Fibroblast of lung (primary cell): ENCODE measurements around the gene FBXO17. TPM values are rescaled to one million over a fixed set of nuclear protein-coding genes. Genes with fewer than 3 reads are reported as not detected.
A peak's percentile ranks its signal among the peaks of the same experiment; 100 is the strongest.

Experiments
- DNase-seq, 2 donors: peaks; one replicate each; pipeline versions ENCODE4 v3.0.0 to v3.0.0-alpha.2; 2010; ENCODE audit warnings: low read depth in 2 of 2
- H2AFZ ChIP-seq: 2 replicates; pipeline ENCODE4 v1.5.1; 2012; ENCODE audit warnings: low read length, control low read depth, inconsistent platforms
- H3K27ac ChIP-seq: 2 replicates; pipeline ENCODE4 v1.5.1; 2011; ENCODE audit warnings: low read length, control low read depth; ENCODE audit not compliant: insufficient read depth
- H3K27me3 ChIP-seq: 2 replicates; pipeline ENCODE4 v1.5.1; 2011; ENCODE audit warnings: mild to moderate bottlenecking, low read length; ENCODE audit not compliant: control insufficient read depth, insufficient read depth
- H3K36me3 ChIP-seq: 2 replicates; pipeline ENCODE4 v1.5.1; 2011; ENCODE audit warnings: low read length; ENCODE audit not compliant: control insufficient read depth, insufficient read depth
- H3K4me1 ChIP-seq: 2 replicates; pipeline ENCODE4 v1.5.1; 2011; ENCODE audit warnings: low read length; ENCODE audit not compliant: control insufficient read depth, insufficient read depth; ENCODE audit errors: extremely low read depth
- H3K4me2 ChIP-seq: 2 replicates; pipeline ENCODE4 v1.5.1; 2011; ENCODE audit warnings: low read length, control low read depth; ENCODE audit not compliant: insufficient read depth; ENCODE audit errors: extremely low read depth
- H3K4me3 ChIP-seq, 4 experiments: fragments of 200-600 bp in 1 of 4; sonication (generic) in 1 of 4; replicated peaks in 1 of 4; 2 replicates each; pipeline ENCODE4 v1.5.1; 2011 to 2016; ENCODE audit warnings: low read length in 4 of 4, low read depth in 3 of 4, mild to moderate bottlenecking in 3 of 4, control low read depth in 2 of 4, inconsistent platforms in 1 of 4, mixed read lengths in 1 of 4; ENCODE audit not compliant: insufficient read depth in 1 of 4; ENCODE audit errors: control extremely low read depth in 1 of 4
- H3K79me2 ChIP-seq: 2 replicates; pipeline ENCODE4 v1.5.1; 2012; ENCODE audit warnings: mild to moderate bottlenecking, low read length, inconsistent platforms; ENCODE audit not compliant: control insufficient read depth, insufficient read depth
- H3K9ac ChIP-seq: 2 replicates; pipeline ENCODE4 v1.5.1; 2011; ENCODE audit warnings: mild to moderate bottlenecking, low read length, control low read depth; ENCODE audit not compliant: insufficient read depth
- H3K9me3 ChIP-seq: 2 replicates; pipeline ENCODE4 v1.5.1; 2012; ENCODE audit warnings: low read depth, low read length; ENCODE audit not compliant: control insufficient read depth, insufficient read depth
- H4K20me1 ChIP-seq: 2 replicates; pipeline ENCODE4 v1.5.1; 2011; ENCODE audit warnings: low read length; ENCODE audit not compliant: control insufficient read depth, insufficient read depth; ENCODE audit errors: extremely low read depth
- CTCF ChIP-seq, 2 donors: IDR thresholded peaks in 1 of 2; conservative IDR thresholded peaks in 1 of 2; 1 replicate in 1 of 2; 2 replicates in 1 of 2; pipeline ENCODE4 v1.5.1; 2011 to 2012; ENCODE audit warnings: low read length in 2 of 2, control low read depth in 1 of 2, inconsistent platforms in 1 of 2, low read depth in 1 of 2, mild to moderate bottlenecking in 1 of 2
- EZH2 ChIP-seq: IDR thresholded peaks from 2 replicates; pipeline ENCODE4 v1.5.1; 2012; ENCODE audit warnings: low read length, control low read depth, mild to moderate bottlenecking; ENCODE audit errors: missing control alignments
- polyA minus RNA-seq: library from RNA; depleted of rRNA, polyadenylated mRNA; stranded (reverse); fragments of >200 nt; gene quantifications from 2 replicates; pipeline ENCODE4 v1.2.3, GENCODE V29; 2011; ENCODE audit warnings: low replicate concordance
- polyA plus RNA-seq, 2 donors: library from polyadenylated mRNA; depleted of rRNA in 1 of 2; stranded (reverse) in 1 of 2; unstranded in 1 of 2; fragments of >200 nt; gene quantifications; 2 replicates each; pipeline ENCODE4 v1.2.1, GENCODE V29; 2011 to 2012; ENCODE audit warnings: missing spikeins in 1 of 2
- total RNA-seq: library from RNA; depleted of rRNA; stranded (reverse); fragments of >200 nt; gene quantifications from 2 replicates; pipeline ENCODE4 v1.2.1, GENCODE V29; 2014

FBXO17 gene
- total RNA-seq (25.8 and 26.7 TPM in 2 replicates), polyA plus RNA-seq (9.8 and 10.2 TPM in 2 replicates), polyA minus RNA-seq (14.9 and 16.3 TPM in 2 replicates)
- 18.8 and 19.8 TPM in 2 replicates for polyA plus RNA-seq (2012)

GRCh38 chr19:38975214-38975860, at the start of gene FBXO17:
Gene FBXO17, minus strand, starts transcription at chr19:38975742. Its CDS starts 25,423 bp downstream, at chr19:38950319.
- H3K27ac ChIP-seq = peak within 1 kb of the TSS; percentile 75
- DNase-seq = peak; percentile 66 to 72
- H3K27me3 ChIP-seq = no peaks in the 10 kb centered on the region

DNA sequence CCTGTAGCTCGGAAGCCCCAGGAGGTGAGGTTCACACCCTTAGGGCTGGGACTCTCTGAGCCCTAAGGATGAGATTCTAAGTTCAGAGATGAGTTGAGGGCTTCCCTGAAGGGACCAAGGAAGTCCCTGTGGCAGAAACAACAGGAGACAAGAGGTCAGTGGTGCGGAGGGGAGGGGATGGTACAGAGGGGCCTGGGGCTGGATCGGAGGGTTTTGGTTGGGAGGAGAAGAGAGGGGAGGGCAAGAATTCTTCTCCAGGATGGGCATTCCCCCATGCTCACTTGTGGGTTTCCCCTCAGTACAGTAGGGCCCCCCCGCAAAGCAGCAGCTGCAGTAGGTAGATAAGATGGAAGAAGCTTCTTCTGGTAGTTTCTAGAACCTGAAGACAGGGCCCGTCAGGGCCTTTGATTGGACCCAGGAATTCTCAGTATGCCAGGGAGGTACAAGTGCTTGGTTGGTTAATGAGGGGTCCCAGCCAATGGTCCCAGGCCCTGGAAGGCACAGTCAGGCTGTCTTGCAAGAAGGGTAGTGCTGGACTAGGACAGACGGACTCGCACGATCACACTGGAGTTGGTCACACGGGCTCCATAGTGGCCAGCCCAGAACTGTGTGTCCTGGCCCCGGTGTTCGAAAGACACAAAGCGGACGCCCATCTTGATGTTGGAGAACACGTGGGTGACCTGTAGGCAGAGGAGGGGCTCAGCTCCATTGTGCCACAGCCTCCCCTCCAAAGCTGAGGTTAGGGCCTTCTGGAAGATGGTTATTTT, 49.5 kb upstream of the FBXO17 start:
- TF ChIP-seq EZH2 (no peak), CTCF (conservative IDR thresholded peaks at IDR 0.05 in 1 of 2, IDR thresholded peaks at IDR 0.05 in 1 of 2; ENCODE audit: low read depth in 1 of 2, low read length in 2 of 2) (no peak)

More at GRCh38 chr19:38975214-38975860, at the start of gene FBXO17:
- Histone ChIP-seq H3K4me2 (peak within 1 kb of the TSS; percentile 94), H3K4me1 (peaks cover 6% of the 10 kb centered on the region), H2AFZ (peak within 1 kb of the TSS; percentile 83), H3K9me3 (no peaks in the 10 kb centered on the region), H3K9ac (peak within 1 kb of the TSS; percentile 69), H3K36me3 (no peaks in the 10 kb centered on the region), H4K20me1 (no peaks in the 10 kb centered on the region), H3K4me3 (peak within 1 kb of the TSS; percentile 61 to 73 (median 66)), H3K79me2 (no peaks in the 10 kb centered on the region)
- TF ChIP-seq CTCF (conservative IDR thresholded peaks at IDR 0.05 in 1 of 2, IDR thresholded peaks at IDR 0.05 in 1 of 2; ENCODE audit: low read depth in 1 of 2, low read length in 2 of 2) (no peak), EZH2 (no peak)

DNA sequence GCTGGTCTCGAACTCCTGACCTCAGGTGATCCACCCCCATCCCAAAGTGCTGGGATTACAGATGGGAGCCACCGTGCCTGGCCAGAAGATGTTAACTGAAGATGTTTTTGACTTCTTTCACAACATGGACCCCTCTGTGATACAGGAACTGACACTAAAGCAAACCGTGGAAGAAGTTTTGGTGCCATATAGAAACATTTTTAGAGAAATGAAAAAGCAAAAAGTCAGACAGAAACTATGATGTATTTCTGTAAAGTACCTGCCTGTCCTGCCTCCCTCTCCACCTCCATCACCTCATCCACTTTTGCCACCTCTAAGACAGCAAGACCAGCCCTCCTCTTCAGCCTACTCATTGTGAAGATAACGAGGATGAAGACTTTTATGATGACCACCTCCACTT, 45.5 kb upstream of the FBXO17 start:
- Histone ChIP-seq H3K36me3 (no peaks in the 10 kb centered on the region), H3K9ac (no peak overlapping the region), H3K27ac (no peak overlapping the region), H3K4me3 (no peak overlapping the region), H4K20me1 (no peaks in the 10 kb centered on the region), H2AFZ (no peak overlapping the region), H3K4me1 (no peaks in the 10 kb centered on the region), H3K9me3 (no peaks in the 10 kb centered on the region), H3K79me2 (no peaks in the 10 kb centered on the region), H3K4me2 (no peak overlapping the region), H3K27me3 (no peaks in the 10 kb centered on the region)
- DNase-seq = no peak
- no peak for TF ChIP-seq CTCF (conservative IDR thresholded peaks at IDR 0.05 in 1 of 2, IDR thresholded peaks at IDR 0.05 in 1 of 2; ENCODE audit: low read depth in 1 of 2, low read length in 2 of 2)

More for the DNA sequence above, 49.5 kb upstream of the FBXO17 start:
- Histone ChIP-seq H3K27me3 (no peaks in the 10 kb centered on the region), H3K4me3 (no peak overlapping the region), H3K27ac (no peak overlapping the region), H2AFZ (no peak overlapping the region), H4K20me1 (no peaks in the 10 kb centered on the region), H3K79me2 (no peaks in the 10 kb centered on the region), H3K4me1 (no peaks in the 10 kb centered on the region), H3K9me3 (no peaks in the 10 kb centered on the region), H3K36me3 (no peaks in the 10 kb centered on the region), H3K9ac (no peak overlapping the region), H3K4me2 (no peak overlapping the region)
- DNase-seq = no peak
